GM23338 (cell line): ENCODE data around the gene BCHE. TPM values are rescaled to one million over a fixed set of nuclear protein-coding genes. Genes with fewer than 3 reads are reported as not detected.

ENCODE experiments used
- ATAC-seq: fragments of 200-7000 bp; cut with Tn5 transposase; 3 replicates; pipeline ENCODE4 v1.9.1; 2020
- DNase-seq: peaks from one replicate; pipeline ENCODE4 v3.0.0-alpha.2; 2015; ENCODE audit warnings: low spot score
- H2AFZ ChIP-seq: fragments of 200-600 bp; sonication (generic); 2 replicates; pipeline ENCODE4 v1.8.0; 2016; ENCODE audit warnings: antibody characterized with exemption, mild to moderate bottlenecking, moderate library complexity
- H3F3A ChIP-seq: fragments of 200-600 bp; sonication (generic); replicated peaks from 2 replicates; pipeline ENCODE4 v1.8.0; 2017; ENCODE audit warnings: antibody characterized with exemption, mixed run types, low read depth
- H3K27ac ChIP-seq: fragments of 200-600 bp; sonication (generic); 2 replicates; pipeline ENCODE4 v1.6.1; 2016; ENCODE audit warnings: low read depth
- H3K27me3 ChIP-seq: fragments of 200-600 bp; sonication (generic); 2 replicates; pipeline ENCODE4 v1.8.0; 2016; ENCODE audit warnings: mild to moderate bottlenecking, mixed run types, moderate library complexity; ENCODE audit not compliant: insufficient read depth
- H3K36me3 ChIP-seq: fragments of 200-600 bp; sonication (generic); 2 replicates; pipeline ENCODE4 v1.8.0; 2016; ENCODE audit warnings: mild to moderate bottlenecking; ENCODE audit not compliant: insufficient read depth
- H3K4me1 ChIP-seq: fragments of 200-600 bp; sonication (generic); 2 replicates; pipeline ENCODE4 v1.8.0; 2016; ENCODE audit warnings: mild to moderate bottlenecking, moderate library complexity; ENCODE audit not compliant: insufficient read depth
- H3K4me2 ChIP-seq: fragments of 200-600 bp; sonication (generic); 2 replicates; pipeline ENCODE4 v1.7.1; 2017; ENCODE audit warnings: mixed run types
- H3K4me3 ChIP-seq: fragments of 200-600 bp; sonication (generic); 2 replicates; pipeline ENCODE4 v1.6.1; 2016; ENCODE audit warnings: mixed run types
- H3K79me2 ChIP-seq: fragments of 200-600 bp; sonication (generic); replicated peaks from 2 replicates; pipeline ENCODE4 v1.8.0; 2017; ENCODE audit warnings: mild to moderate bottlenecking; ENCODE audit not compliant: insufficient read depth
- H3K9me2 ChIP-seq: fragments of 200-600 bp; sonication (generic); 2 replicates; pipeline ENCODE4 v1.8.0; 2017; ENCODE audit not compliant: insufficient read depth
- H4K20me1 ChIP-seq: fragments of 200-600 bp; sonication (generic); replicated peaks from 2 replicates; pipeline ENCODE4 v1.8.0; 2017; ENCODE audit warnings: mild to moderate bottlenecking; ENCODE audit not compliant: insufficient read depth
- H3K27ac Mint-ChIP-seq: 2 replicates; pipeline ENCODE4 v1.8.0; 2020; ENCODE audit warnings: inconsistent platforms, mild to moderate bottlenecking, moderate library complexity, mixed read lengths
- H3K27me3 Mint-ChIP-seq: 3 replicates; pipeline ENCODE4 v1.8.0; 2022; ENCODE audit warnings: low read depth, mild to moderate bottlenecking, moderate library complexity, mixed read lengths, inconsistent platforms; ENCODE audit not compliant: insufficient read depth, poor library complexity
- H3K36me3 Mint-ChIP-seq: 3 replicates; pipeline ENCODE4 v1.8.0; 2021; ENCODE audit warnings: low read depth, mild to moderate bottlenecking, inconsistent platforms, moderate library complexity, mixed read lengths
- H3K4me1 Mint-ChIP-seq: 3 replicates; pipeline ENCODE4 v1.8.0; 2020; ENCODE audit warnings: mild to moderate bottlenecking, inconsistent platforms, mixed read lengths
- H3K4me3 Mint-ChIP-seq: 3 replicates; pipeline ENCODE4 v1.8.0; 2021; ENCODE audit warnings: moderate library complexity, mild to moderate bottlenecking, inconsistent platforms, mixed read lengths
- H3K9me3 Mint-ChIP-seq: 3 replicates; pipeline ENCODE4 v1.8.0; 2020; ENCODE audit warnings: moderate library complexity, mild to moderate bottlenecking, inconsistent platforms, mixed read lengths
- EZH2 ChIP-seq: fragments of 200-600 bp; sonication (generic); IDR thresholded peaks from one replicate; pipeline ENCODE4 v1.8.0; 2017; ENCODE audit warnings: antibody characterized with exemption, mild to moderate bottlenecking, low read depth; ENCODE audit not compliant: unreplicated experiment
- EZH2phosphoT487 ChIP-seq: fragments of 200-600 bp; sonication (generic); IDR thresholded peaks from one replicate; pipeline ENCODE4 v1.8.1; 2018; ENCODE audit warnings: antibody characterized with exemption; ENCODE audit not compliant: unreplicated experiment
- NANOG ChIP-seq: IDR thresholded peaks from 2 replicates; pipeline ENCODE4 v1.6.1; 2016; ENCODE audit warnings: antibody characterized with exemption, borderline replicate concordance
- STAT1 ChIP-seq: IDR thresholded peaks from one replicate; pipeline ENCODE4 v1.6.1; 2016; ENCODE audit warnings: antibody characterized with exemption; ENCODE audit not compliant: unreplicated experiment
- ZNF331 ChIP-seq: fragments of 250-450 bp; sonication (Bioruptor Pico); IDR thresholded peaks from 2 replicates; pipeline ENCODE4 v1.5.0; 2020; ENCODE audit warnings: low read depth, mild to moderate bottlenecking, moderate library complexity
- polyA plus RNA-seq: library from polyadenylated mRNA; unstranded; fragments of >200 nt; fragmentation: Nextera tagmentation; extraction: Ambion mirVana; gene quantifications from 2 replicates; pipeline ENCODE4 v1.2.1, GENCODE V29; 2016
- total RNA-seq: library from RNA; depleted of rRNA; stranded (reverse); fragments of >200 nt; shearing (Covaris generic); gene quantifications from 2 replicates; pipeline ENCODE4 v1.2.3, GENCODE V29; 2014
- TF ChIP-seq, protein P1 (sequence below): IDR thresholded peaks from one replicate; pipeline ENCODE4 v1.6.1; 2018; ENCODE audit warnings: antibody characterized with exemption; ENCODE audit not compliant: unreplicated experiment
- TF ChIP-seq, protein P2 (sequence below): IDR thresholded peaks from 2 replicates; pipeline ENCODE4 v1.6.1; 2016; ENCODE audit warnings: antibody characterized with exemption
- TF ChIP-seq, protein P3 (sequence below): fragments of 250-450 bp; sonication (Bioruptor Pico); IDR thresholded peaks from 2 replicates; pipeline ENCODE4 v1.5.0; 2020; ENCODE audit warnings: mild to moderate bottlenecking, moderate library complexity
- TF ChIP-seq, protein P4 (sequence below), 2 experiments: fragments of 200-600 bp in 1 of 2; sonication (generic) in 1 of 2; conservative IDR thresholded peaks; 2 replicates each; pipeline versions ENCODE4 v1.5.1 to v1.6.1; 2016 to 2017; ENCODE audit warnings: antibody characterized with exemption in 2 of 2, low read depth in 2 of 2, mild to moderate bottlenecking in 2 of 2, moderate library complexity in 1 of 2

The BCHE gene
- total and polyA plus RNA-seq, 2 experiments from 2014 or later = 0.73 to 1.1 TPM

DNA sequence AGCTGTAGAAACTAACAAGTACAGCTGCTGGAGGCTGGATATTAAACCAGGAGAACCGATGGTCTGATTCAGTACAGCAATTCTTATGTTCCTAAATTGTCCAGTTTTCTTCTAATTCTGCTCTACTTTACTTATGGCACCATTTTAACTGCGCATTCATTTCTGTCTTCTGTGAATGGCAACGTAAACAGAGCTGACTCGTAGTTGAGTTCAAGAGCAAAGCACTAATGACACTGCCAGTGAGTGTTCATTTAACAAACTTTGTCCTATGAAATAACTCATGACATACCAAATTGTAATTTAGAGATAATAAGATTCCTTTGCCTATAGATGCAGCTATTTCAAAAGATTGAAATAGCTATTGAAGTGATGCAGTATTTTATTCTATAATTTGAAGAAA lies 48.7 kb downstream of the BCHE start (continued):
- TF ChIP-seq, protein P1, sequence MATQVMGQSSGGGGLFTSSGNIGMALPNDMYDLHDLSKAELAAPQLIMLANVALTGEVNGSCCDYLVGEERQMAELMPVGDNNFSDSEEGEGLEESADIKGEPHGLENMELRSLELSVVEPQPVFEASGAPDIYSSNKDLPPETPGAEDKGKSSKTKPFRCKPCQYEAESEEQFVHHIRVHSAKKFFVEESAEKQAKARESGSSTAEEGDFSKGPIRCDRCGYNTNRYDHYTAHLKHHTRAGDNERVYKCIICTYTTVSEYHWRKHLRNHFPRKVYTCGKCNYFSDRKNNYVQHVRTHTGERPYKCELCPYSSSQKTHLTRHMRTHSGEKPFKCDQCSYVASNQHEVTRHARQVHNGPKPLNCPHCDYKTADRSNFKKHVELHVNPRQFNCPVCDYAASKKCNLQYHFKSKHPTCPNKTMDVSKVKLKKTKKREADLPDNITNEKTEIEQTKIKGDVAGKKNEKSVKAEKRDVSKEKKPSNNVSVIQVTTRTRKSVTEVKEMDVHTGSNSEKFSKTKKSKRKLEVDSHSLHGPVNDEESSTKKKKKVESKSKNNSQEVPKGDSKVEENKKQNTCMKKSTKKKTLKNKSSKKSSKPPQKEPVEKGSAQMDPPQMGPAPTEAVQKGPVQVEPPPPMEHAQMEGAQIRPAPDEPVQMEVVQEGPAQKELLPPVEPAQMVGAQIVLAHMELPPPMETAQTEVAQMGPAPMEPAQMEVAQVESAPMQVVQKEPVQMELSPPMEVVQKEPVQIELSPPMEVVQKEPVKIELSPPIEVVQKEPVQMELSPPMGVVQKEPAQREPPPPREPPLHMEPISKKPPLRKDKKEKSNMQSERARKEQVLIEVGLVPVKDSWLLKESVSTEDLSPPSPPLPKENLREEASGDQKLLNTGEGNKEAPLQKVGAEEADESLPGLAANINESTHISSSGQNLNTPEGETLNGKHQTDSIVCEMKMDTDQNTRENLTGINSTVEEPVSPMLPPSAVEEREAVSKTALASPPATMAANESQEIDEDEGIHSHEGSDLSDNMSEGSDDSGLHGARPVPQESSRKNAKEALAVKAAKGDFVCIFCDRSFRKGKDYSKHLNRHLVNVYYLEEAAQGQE = no peak
- TF ChIP-seq, protein P2, sequence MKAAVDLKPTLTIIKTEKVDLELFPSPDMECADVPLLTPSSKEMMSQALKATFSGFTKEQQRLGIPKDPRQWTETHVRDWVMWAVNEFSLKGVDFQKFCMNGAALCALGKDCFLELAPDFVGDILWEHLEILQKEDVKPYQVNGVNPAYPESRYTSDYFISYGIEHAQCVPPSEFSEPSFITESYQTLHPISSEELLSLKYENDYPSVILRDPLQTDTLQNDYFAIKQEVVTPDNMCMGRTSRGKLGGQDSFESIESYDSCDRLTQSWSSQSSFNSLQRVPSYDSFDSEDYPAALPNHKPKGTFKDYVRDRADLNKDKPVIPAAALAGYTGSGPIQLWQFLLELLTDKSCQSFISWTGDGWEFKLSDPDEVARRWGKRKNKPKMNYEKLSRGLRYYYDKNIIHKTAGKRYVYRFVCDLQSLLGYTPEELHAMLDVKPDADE = no peak
- TF ChIP-seq ZNF331 (no peak), EZH2 (no peak), NANOG (no peak), STAT1 (no peak), EZH2phosphoT487 (no peak)

DNA sequence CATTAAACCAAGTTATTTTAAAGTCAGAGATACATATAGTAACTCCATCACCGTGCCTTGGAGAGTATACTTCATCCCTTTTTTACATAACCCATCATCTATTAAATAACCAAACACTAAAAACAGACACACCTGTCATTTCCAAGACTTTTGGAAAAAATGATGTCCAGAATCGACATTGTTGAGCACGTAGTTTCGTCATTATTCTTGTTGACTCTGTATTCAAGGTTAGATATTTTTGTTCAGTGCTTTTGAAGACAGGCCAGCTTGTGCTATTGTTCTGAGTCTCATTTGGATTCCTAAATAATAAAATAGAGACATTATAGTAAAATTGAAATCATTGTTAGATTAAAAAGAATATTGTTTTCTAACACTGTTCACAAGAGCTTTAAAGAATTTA lies 51.2 kb downstream of the BCHE start:
- Mint-ChIP-seq H3K4me1 (no peaks in the 10 kb centered on the region), H3K9me3 (no peaks in the 10 kb centered on the region), H3K36me3 (no peaks in the 10 kb centered on the region), H3K27me3 (peaks cover 1% of the 10 kb centered on the region), H3K4me3 (no peak overlapping the region), H3K27ac (no peak overlapping the region)
- H3K27ac ChIP-seq = no peak overlapping the region
- H3K4me2 ChIP-seq = no peak overlapping the region
- no peaks in the 10 kb centered on the region for H3K27me3 ChIP-seq
- H2AFZ ChIP-seq = no peak overlapping the region
- H3K79me2 ChIP-seq = no peaks in the 10 kb centered on the region
- no peak overlapping the region for H3K4me3 ChIP-seq
- H3K9me2 ChIP-seq = no peaks in the 10 kb centered on the region; the same call in 1 of the 2 replicates
- no peak for ATAC-seq
- no peak for DNase-seq
- no peaks in the 10 kb centered on the region for H4K20me1 ChIP-seq
- H3F3A ChIP-seq = no peaks in the 10 kb centered on the region
- H3K36me3 ChIP-seq = no peaks in the 10 kb centered on the region
- no peaks in the 10 kb centered on the region for H3K4me1 ChIP-seq
- TF ChIP-seq, protein P3, sequence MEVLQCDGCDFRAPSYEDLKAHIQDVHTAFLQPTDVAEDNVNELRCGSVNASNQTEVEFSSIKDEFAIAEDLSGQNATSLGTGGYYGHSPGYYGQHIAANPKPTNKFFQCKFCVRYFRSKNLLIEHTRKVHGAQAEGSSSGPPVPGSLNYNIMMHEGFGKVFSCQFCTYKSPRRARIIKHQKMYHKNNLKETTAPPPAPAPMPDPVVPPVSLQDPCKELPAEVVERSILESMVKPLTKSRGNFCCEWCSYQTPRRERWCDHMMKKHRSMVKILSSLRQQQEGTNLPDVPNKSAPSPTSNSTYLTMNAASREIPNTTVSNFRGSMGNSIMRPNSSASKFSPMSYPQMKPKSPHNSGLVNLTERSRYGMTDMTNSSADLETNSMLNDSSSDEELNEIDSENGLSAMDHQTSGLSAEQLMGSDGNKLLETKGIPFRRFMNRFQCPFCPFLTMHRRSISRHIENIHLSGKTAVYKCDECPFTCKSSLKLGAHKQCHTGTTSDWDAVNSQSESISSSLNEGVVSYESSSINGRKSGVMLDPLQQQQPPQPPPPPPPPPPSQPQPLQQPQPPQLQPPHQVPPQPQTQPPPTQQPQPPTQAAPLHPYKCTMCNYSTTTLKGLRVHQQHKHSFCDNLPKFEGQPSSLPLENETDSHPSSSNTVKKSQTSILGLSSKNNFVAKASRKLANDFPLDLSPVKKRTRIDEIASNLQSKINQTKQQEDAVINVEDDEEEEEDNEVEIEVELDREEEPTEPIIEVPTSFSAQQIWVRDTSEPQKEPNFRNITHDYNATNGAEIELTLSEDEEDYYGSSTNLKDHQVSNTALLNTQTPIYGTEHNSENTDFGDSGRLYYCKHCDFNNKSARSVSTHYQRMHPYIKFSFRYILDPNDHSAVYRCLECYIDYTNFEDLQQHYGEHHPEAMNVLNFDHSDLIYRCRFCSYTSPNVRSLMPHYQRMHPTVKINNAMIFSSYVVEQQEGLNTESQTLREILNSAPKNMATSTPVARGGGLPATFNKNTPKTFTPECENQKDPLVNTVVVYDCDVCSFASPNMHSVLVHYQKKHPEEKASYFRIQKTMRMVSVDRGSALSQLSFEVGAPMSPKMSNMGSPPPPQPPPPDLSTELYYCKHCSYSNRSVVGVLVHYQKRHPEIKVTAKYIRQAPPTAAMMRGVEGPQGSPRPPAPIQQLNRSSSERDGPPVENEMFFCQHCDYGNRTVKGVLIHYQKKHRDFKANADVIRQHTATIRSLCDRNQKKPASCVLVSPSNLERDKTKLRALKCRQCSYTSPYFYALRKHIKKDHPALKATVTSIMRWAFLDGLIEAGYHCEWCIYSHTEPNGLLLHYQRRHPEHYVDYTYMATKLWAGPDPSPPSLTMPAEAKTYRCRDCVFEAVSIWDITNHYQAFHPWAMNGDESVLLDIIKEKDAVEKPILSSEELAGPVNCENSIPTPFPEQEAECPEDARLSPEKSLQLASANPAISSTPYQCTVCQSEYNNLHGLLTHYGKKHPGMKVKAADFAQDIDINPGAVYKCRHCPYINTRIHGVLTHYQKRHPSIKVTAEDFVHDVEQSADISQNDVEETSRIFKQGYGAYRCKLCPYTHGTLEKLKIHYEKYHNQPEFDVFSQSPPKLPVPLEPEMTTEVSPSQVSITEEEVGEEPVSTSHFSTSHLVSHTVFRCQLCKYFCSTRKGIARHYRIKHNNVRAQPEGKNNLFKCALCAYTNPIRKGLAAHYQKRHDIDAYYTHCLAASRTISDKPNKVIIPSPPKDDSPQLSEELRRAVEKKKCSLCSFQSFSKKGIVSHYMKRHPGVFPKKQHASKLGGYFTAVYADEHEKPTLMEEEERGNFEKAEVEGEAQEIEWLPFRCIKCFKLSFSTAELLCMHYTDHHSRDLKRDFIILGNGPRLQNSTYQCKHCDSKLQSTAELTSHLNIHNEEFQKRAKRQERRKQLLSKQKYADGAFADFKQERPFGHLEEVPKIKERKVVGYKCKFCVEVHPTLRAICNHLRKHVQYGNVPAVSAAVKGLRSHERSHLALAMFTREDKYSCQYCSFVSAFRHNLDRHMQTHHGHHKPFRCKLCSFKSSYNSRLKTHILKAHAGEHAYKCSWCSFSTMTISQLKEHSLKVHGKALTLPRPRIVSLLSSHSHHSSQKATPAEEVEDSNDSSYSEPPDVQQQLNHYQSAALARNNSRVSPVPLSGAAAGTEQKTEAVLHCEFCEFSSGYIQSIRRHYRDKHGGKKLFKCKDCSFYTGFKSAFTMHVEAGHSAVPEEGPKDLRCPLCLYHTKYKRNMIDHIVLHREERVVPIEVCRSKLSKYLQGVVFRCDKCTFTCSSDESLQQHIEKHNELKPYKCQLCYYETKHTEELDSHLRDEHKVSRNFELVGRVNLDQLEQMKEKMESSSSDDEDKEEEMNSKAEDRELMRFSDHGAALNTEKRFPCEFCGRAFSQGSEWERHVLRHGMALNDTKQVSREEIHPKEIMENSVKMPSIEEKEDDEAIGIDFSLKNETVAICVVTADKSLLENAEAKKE (CRISPR knock-in tag) = no peak
- TF ChIP-seq, protein P1 = no peak
- no peak for TF ChIP-seq ZNF331
- TF ChIP-seq, protein P4, sequence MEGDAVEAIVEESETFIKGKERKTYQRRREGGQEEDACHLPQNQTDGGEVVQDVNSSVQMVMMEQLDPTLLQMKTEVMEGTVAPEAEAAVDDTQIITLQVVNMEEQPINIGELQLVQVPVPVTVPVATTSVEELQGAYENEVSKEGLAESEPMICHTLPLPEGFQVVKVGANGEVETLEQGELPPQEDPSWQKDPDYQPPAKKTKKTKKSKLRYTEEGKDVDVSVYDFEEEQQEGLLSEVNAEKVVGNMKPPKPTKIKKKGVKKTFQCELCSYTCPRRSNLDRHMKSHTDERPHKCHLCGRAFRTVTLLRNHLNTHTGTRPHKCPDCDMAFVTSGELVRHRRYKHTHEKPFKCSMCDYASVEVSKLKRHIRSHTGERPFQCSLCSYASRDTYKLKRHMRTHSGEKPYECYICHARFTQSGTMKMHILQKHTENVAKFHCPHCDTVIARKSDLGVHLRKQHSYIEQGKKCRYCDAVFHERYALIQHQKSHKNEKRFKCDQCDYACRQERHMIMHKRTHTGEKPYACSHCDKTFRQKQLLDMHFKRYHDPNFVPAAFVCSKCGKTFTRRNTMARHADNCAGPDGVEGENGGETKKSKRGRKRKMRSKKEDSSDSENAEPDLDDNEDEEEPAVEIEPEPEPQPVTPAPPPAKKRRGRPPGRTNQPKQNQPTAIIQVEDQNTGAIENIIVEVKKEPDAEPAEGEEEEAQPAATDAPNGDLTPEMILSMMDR (conservative IDR thresholded peaks at IDR 0.05; ENCODE audit: low read depth in 2 of 2) = no peak
